GM18507 (cell line): ENCODE measurements around the gene HMG20A.

Experiments used
- DNase-seq: peaks from one replicate; pipeline ENCODE4 v3.0.0; 2011; ENCODE audit warnings: low read depth; ENCODE audit not compliant: insufficient read length; ENCODE audit errors: extremely low spot score
- FAIRE-seq: peaks from 2 replicates; lab custom pipeline; 2011; peaks lifted over from hg19 to GRCh38; lab: Jason Lieb, UNC

HMG20A gene

GRCh38 chr15:77494073-77494867 is 73.6 kb downstream of the HMG20A start:
- DNase-seq (no peak), FAIRE-seq (no peak)

GRCh38 chr15:77494964-77495363 is 74.3 kb downstream of the HMG20A start:
- FAIRE-seq (no peak), DNase-seq (no peak)

GRCh38 chr15:77495838-77496596 is 75.3 kb downstream of the HMG20A start:
- DNase-seq (no peak), FAIRE-seq (no peak)

DNA sequence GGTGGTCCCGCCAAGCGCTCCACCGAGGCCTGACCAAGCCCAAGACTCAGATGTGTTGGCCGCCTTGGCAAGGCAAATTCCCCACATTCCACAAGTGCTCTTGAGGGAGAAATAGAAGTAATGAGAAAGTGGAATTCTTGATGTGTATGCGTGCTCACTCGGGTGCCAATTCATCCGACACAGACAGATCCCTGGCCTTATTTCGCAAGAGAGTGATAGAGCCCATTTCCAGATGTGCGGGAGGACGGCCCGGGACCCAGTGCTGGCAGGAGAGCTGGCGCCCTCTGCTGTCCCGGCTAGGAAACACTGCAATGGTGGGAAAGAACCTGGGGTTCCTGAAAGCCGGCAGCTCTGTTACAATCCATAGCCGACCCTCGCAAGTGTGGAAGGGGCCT is 76.0 kb downstream of the HMG20A start:
- FAIRE-seq: peak; percentile 79
- peak; percentile 58 for DNase-seq

DNA sequence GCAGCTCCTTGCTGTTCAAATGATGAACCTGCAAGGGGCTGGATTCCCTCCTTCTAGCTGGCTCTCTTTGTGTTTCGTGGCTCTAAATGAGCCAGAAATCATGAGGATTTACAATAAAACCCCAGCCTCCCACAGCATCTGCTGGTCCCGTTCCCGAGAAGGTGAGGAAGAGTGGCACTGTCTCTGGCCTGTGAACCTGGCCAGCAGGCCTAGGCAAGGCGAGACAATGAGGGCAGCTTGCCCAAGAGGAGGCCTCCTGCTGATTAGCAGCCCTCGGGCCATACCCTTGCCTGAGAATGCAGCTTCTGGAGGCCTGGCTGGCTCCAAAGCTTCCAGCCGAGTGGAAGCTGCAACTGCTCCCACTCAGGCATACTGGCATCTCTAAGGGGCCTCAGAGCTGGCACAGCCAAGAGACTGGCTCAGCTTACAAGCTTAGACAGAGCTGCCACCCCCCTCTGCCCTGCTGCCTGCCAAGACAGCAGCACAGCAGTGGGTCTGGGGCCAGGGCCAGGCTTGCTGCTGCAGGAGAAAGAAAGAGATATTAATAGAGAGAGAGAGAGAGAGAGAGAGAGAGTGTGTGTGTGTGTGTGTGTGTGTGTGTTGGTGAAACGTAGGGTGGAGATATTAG is 76.5 kb downstream of the HMG20A start:
- DNase-seq (no peak), FAIRE-seq (no peak)

DNA sequence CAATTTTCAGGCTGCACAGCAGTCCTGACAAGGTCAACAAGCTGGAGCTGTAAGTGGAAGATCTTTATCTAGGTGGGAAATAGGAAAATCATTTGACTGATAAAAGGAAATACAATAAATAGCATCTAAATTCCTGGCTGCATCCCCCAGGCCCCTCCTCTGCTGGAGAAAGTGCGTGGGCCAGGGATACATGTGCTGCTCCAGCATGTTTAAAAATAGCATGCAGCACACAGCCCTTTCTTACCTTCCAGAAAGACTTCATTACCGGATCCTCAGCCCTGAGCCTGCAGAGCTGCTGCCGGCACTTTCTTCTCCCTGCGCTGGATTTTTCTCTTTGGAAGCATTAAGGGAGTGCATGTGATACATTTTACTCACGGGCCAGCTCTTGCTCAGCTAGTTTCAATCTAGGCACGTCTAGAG is 77.3 kb downstream of the HMG20A start:
- FAIRE-seq (no peak), DNase-seq (no peak)

DNA sequence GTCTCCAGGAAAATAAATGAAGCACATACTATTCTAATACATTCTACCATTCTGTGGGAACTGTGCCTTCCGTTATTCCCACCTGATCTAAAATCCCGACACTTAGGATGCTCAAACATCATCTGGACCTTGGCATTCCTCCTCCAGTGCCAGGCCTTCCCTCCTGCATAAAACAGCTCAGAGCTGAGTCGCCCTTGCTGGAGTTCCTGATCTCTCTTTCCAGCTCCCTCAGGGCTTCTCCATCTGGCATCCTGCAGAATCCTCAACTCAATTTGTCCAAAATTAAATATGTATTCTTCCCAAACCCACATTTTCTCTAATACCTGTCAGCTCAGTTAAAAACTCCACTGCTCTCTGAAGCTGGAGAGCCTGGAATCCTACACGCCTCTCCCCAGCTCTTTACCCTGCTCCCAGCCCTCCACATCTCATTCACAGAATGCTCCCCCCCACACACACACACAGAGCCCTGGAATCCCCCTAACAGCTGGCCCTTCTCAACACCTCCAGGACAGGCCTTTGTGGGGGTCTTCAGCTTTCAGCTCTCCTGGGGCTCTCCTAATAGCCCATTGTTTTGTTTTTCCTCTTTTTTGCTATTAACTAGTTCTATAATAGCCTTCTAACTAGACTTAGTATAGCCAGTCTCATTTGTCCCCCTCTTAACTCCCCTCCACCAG is 78.5 kb downstream of the HMG20A start:
- DNase-seq (no peak), FAIRE-seq (no peak)

DNA sequence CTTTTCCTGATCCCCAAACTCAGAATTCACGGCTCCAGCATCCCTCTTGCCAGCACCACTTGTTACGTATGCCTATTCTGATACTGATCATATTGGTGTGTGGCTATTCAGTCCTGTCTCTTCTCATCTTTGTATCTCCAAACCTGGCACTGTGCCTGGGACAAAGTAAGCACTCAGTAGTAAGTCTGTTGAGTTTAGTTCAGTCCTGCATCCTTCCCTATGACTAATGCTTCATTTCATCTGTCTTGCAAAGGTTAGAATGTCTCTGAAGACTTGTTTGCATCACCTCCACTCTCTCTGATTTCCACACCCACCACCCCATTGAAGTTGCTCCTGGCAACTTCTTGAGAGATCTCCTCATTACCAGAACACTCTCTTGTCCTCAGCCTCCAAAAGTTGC is 80.3 kb downstream of the HMG20A start:
- no peak for FAIRE-seq
- no peak for DNase-seq

- DNase-seq: no peak
- FAIRE-seq: no peak
These were observed 81.8 kb downstream of the HMG20A start for GRCh38 chr15:77502379-77503095.

GRCh38 chr15:77503240-77503639 is 82.6 kb downstream of the HMG20A start:
- DNase-seq (no peak), FAIRE-seq (no peak)

- DNase-seq (no peak), FAIRE-seq (no peak)
These were observed 83.1 kb downstream of the HMG20A start for GRCh38 chr15:77503764-77504163.

DNA sequence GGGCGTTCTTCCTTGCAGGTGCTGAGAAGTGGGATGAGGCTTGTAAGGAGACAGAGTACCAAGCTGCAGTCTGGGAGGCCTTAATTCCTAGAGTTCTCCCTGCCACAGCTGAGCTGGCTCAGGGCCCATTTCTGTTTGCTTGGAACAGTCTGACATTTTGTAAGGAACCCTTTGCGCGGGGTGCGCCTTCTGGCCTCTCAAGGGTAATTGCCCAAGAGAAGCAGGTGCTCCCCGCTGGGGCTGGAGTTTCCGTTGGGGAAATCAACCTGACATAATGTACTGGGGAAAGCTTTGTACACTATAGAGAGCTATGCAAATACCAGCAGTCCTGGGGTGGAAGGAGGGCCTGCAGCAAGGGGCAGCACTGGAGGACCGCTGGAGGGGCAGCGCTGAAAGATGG is 83.6 kb downstream of the HMG20A start:
- no peak for FAIRE-seq
- no peak for DNase-seq

DNA sequence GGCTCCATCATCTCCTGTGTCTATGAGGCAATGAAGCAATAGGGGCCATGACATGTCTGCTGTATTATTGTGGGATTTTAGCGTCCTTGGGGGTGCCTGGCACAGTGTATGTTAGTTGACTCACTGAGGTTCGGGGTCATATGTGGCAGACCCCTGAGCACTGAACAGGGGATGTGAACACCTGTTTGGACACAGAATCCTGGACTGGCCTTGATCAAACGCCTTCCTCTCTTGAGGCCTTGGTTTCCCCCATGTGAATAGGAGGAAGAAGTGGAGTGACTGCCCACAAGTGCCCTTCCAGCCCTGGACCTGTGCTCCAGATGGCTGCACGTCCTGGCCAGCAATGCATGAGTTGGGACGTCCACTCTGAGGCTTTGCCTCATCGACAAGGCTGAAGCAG is 84.2 kb downstream of the HMG20A start:
- DNase-seq (no peak), FAIRE-seq (no peak)

- FAIRE-seq (no peak), DNase-seq (no peak)
These were observed 84.9 kb downstream of the HMG20A start for GRCh38 chr15:77505556-77505955.

GRCh38 chr15:77506311-77507142 is 85.8 kb downstream of the HMG20A start:
- DNase-seq: no peak
- FAIRE-seq: no peak

DNA sequence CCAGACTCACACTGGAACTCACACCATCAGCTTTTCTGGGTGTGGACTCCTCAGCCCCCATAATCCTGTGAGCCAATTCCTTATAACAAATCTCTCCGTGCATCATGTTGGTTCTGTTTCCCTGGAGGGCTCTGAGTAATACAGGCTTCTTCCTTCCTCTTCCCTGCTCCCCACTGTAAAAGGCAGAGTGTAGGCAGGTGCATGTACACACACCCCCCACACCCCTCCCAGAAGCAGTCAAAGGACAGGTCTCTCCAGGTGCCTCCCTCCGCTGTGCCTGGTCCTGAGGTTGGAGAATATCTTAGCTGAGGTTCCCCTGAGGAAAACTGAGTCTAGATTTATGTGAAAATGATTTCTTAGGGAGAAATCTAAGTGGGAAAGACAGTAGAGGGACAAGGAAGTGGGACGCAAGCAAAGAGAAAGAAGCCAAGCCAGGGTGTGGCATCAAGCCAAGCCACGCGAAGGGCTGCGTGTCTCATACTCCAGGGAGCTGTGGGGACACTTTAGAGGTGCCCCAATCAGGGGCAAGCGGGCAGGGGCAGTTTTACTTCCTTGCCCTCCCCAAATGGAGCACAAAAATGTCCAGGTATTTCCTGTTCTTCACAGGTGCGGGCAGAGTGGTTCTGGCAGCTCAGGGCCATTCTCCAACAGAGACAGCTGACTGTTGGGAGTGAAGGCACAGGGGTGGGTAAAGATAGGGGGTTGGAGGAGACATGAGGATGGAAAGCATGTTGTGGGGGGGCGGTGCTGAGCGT is 86.6 kb downstream of the HMG20A start:
- FAIRE-seq (no peak), DNase-seq (no peak)

DNA sequence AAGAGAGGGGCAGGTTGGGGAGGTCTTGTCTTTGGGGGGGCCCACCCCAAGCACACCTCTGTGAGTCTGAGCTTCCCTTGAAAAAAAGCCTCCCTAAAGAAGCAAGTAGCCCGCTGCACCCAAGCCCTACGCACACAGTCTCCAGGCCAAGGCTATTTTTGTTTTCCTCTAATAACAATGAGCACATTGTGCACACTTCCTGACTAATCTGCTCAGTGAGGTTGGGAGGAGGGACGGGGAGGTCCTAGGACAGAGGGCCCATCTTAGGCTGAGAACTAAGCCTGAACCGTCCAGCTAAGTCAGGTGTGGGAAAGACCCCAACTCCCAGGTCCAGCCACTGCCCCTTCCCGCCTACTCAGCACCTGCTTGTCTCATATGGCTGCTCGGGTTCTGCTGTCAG is 87.2 kb downstream of the HMG20A start:
- FAIRE-seq (no peak), DNase-seq (no peak)
